GM21619 (cell line): ENCODE results near the gene RAMP3.
"Not testable (repeated sequence)": the region's sequence is repeated elsewhere in the genome, so short reads cannot be mapped to it uniquely, and the experiment has no call there.

ENCODE experiments used
- ATAC-seq: cut with Tn5 transposase; IDR thresholded peaks from one replicate; pipeline ENCODE4 v1.9.1; 2021; ENCODE audit not compliant: unreplicated experiment

Gene RAMP3

DNA sequence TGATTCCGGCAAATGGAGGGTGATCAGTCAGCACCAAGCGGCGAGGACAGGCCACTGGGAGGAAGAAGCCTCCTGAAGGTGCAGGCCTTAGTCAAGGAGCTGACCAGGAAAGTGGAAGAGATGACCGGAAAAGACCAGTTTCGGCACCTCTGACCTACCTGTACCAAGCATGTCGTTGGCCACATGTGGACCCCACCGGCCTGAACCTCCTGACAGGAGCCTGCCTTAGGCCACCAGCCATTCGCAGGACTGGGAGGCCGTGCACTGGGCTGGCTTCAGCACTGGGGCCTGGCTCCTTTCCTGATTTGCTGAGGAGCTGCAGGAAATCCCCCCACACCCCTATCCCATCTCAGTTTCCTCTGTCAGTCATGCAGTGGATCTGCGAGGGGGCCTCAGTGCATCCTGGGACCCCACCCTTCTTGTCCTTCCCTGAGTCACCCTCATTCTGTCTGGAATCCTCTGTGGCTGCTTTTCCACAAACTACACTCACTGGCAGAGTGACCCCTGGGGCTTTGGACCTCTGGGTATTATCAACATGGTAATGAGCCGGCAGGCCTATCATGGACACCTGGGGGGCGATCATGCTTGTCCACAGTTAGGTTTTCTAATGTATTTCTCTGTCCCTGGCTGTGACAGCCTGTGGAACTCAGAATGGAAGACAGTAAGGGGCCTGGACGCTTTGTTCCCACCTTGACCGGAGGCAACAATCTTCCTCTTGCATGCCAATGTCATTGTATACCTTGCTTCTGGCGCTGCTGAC is 33.0 kb downstream of the RAMP3 start:
- ATAC-seq, result no peak

GRCh38 chr7:45191396-45191795 is 33.8 kb downstream of the RAMP3 start:
- no peak for ATAC-seq

GRCh38 chr7:45192621-45193041 is 35.0 kb downstream of the RAMP3 start:
- ATAC-seq, result no peak

- ATAC-seq, result no peak
Observed at GRCh38 chr7:45193828-45194227, 36.2 kb downstream of the RAMP3 start.

DNA sequence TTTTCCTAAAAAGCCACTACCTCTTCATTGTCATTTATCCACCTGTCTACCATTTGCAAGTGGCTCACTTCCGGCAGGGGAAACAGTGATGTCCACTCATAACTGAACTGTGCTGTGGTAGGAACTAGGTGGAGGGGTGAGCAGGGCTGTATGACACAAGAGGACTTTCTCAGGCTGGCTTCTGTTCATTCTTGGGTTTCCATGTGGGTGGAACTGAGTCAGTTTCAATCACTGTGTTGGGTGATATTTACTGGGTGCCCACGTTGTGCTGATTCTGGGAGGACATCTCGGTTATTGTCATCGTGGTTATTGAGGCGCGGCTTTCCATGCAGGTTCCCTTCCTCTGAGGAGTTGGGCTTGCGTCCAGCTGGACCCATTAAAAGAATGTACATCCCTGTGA is 38.8 kb downstream of the RAMP3 start:
- peak; percentile 84 for ATAC-seq

DNA sequence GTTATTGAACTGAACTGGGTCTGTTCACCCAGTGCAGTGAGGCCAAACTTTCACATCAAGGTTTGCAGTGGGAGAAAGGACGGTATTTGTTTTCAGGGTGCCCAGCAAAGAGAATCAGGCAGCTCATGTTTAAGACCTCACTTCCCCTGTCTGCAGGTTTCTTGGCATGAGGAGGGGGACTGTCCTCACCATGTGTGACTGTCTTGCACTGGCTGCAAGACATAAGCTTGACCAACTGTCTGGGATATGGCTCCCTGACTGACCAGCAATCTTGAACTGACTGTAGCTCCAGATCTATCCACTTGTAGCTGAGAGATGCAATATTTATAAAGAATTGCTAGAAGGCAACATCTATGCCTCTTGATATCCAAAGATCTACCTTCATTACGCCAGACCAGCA is 39.9 kb downstream of the RAMP3 start:
- no peak for ATAC-seq

GRCh38 chr7:45198986-45199385 is 41.4 kb downstream of the RAMP3 start:
- no peak for ATAC-seq

DNA sequence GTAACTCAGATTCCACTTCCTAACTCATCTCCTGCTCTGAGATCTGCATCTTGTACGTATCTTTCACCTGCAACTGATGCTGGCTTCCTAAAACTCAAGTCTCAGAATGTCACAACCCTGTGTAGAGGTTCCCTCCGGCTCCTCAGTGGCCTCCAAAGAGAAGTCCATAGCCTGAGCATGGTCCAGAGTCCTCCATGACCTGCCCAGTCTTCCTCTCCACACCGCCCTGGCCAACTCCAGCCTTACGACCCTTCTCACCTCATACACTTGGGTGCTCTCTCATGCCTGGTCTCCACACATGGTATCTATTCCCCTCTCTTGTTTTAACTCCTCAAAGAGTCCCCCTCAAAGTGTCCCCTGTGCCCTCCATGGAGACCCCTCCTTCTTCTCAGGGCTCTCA is 41.9 kb downstream of the RAMP3 start:
- ATAC-seq, result no peak

DNA sequence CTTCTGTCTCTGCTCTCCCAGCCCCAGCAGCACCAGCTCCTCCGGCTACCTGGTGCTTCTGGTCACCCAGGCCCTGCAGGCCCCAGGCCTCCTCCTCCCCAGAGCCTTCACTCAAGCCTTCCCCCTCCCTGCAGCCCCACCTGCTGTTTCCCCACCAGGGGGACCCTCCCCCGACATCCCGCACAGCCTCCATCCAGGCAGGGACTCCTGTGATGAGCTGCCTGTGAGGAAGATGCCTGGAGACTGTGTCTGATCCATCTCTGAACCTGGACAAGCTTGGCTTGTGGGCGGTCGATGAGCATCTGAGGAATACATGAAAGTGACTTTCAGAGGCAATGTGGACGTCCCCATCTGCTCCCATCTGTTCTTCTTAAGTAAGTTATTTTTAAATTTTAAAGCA is 45.0 kb downstream of the RAMP3 start:
- no peak for ATAC-seq

GRCh38 chr7:45203036-45203435 is 45.4 kb downstream of the RAMP3 start:
- no peak for ATAC-seq

DNA sequence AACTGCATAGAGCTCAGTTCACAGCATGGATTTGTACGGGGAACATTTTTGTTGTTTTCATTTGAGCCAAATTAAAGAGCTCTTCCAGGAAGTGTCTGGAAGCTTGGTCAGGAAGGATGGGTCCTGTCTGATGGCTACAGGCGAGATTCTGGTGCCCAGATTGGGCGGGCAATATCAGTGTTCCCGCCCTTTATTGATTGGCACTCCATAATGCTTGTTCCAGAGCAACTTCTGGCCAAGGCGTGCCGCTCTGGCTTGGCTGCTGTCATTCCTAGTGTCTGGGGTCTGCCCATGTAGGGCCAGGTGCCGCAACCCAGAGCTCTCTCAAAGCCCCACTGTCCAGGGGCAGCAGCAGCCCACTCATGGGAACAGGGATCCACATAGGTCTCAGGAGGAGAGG is 45.9 kb downstream of the RAMP3 start:
- ATAC-seq, result no peak

DNA sequence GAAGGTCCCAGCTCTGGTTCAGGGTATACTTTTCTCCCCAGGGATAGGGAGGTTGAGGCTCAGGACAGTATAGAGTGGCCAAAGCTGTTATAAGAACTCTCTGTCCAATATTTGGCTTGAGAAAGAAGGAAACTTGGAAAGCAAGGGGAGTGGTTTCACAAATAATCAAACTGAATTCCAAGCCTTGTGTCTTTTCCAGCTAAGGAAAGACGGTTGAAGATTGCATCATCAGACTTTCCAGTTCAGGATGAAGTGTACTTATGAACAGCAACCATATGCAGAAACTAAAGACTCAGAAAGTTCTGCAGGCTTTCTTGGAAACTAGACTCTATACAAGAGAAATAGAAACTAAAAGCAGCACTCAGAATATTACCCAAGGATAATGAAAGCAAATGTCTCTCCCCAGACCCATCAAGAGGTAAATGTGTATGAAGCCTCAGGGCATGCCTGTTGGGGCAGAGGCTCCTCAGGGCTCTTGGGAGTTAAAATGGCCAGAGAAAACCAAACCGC is 46.4 kb downstream of the RAMP3 start:
- peak; percentile 94 for ATAC-seq

DNA sequence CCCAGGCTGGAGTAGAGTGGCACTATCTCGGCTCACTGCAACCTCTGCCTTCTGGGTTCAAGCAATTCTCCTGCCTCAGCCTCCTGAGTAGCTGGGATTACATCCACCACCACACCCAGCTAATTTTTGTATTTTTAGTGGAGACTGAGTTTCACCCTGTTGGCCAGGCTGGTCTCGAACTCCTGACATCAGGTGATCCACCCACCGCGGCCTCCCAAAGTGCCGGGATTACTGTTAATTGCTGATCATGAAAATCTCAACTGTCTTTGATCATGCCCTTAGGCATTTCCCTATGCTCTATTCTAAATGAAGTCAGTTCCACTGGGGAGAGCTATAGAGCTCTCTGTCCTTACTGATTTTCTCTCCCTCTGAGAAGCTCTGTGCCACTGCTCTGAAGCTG is 48.7 kb downstream of the RAMP3 start:
- not testable (repeated sequence) for ATAC-seq

DNA sequence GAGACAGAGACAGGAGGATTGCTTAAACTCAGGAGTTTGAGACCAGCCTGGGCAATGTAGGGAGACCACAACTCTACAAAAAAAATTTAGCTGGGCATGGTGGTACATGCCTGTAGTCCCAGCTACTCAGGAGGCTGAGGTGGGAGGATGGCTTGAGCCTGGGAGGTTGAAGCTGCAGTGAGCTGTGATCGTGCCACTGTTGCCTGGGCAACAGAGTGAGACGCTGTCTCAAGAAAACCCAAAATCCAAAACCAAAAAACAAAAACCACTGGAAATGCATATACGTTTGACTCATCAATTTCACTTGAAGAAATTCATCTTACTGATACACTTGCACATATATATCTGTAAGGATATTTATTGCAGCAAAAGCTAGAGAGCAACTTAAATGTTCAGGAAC is 52.3 kb downstream of the RAMP3 start:
- ATAC-seq, result not testable (repeated sequence)

DNA sequence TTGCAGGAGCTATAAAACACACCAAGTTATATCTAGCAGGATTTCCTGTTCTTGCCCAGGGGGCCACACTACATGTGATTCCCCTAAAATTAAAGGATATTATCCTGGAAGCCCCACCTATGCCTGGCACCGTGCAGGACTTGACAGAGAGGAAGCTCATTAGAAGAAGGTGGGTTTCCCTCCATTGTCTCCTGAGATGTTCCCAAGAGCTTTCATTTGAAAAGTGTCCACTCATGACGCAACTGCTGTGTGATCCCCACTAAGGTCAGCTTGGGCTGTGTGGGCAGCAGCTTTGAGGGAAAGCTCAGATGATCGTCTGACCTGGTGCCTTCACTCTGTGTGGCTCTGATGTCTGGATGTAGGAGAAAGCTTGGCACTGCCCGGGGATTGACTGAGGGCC is 53.5 kb downstream of the RAMP3 start:
- ATAC-seq, result no peak

DNA sequence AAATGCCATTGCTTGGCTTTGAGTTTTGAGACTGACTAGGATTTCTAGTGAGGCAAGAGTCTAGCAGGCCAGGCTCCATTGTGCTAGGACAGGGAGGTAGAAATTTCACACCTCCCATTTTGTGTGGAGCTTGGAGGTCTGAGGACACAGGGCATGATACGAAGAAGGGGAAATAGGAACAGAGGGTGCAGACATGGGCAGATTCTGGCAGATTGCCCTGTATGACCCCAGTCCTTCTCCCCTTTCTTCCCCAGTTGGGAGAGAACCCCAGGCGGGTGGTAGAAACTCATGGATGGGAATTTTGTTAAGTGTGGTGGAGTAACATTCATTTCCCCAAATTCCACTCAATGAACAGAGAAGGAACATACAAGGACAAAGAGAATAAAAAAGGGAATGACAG is 54.4 kb downstream of the RAMP3 start:
- no peak for ATAC-seq

DNA sequence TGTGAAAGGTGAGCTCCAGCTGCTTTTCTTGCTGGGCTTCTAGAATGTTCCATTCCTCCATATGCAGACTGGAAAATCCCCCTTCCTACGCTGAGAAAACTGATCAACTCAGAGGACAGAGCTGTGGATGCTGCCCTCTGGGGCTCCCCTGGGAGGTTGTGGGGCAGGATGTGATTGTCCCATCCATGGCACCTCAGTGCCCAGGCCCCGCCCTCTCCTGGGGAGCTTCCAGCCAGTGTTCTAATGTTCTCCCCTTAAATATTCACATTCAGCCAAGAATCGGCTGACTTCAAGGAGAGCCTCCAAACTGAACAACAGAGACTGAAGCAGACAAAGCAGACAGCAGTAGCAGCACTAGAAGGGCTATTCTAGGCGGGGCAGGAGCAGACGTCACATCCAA is 55.0 kb downstream of the RAMP3 start:
- no peak for ATAC-seq

- ATAC-seq, result no peak
Observed at GRCh38 chr7:45215601-45216062, 58.0 kb downstream of the RAMP3 start.

GRCh38 chr7:45216181-45216580 is 58.6 kb downstream of the RAMP3 start:
- ATAC-seq, result no peak

- no peak for ATAC-seq
Observed at GRCh38 chr7:45216622-45217165, 59.1 kb downstream of the RAMP3 start.

DNA sequence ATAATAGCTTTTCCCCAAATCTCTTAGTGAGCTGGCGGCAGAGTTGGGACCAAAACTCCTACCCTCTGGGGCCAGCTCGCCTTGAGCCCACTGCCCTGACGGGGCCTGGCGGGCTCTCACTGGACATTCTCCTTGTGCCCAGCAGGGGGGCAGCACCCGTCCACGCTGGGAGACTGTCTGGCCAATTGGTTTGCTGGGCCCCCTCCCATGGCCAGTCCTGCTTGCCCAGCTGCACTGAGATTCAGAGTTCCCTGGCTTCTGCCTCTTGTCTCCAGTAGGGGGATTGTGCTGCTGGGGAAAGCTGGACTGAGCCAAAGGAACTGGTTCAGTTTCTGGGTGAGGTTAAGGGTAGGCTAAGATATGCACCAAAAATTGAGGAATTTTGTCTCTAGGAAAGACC is 59.8 kb downstream of the RAMP3 start:
- ATAC-seq, result no peak

DNA sequence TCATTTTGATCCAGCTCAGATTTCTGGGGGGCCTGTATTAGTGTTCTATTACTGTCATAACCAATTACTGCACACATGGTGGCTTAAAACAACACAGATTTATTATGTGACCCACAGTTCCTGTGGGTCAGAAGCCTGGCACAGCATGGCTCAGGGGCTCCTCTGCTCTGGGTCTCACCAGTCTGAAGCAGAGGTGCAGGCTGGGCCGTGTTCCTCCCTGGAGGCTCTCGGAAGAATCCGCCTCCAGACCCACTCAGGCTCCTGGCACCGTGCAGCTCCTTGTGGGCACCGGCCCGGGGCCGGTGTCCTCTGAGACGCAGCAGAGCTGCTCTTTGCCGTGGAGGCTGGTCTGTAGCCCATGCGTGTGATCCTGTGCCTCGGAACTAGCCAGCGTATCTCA is 61.5 kb downstream of the RAMP3 start:
- ATAC-seq, result no peak
